K562 (cell line): ENCODE results near the gene FUNDC2. TPM values are rescaled to one million over a fixed set of nuclear protein-coding genes. Genes with fewer than 3 reads are reported as not detected.

Experiments used
- ATAC-seq: fragments of 200-7000 bp; cut with Tn5 transposase; 3 replicates; pipeline ENCODE4 v1.9.1; 2020; ENCODE audit warnings: moderate library complexity
- BruUV-seq: library from RNA; stranded (reverse); fragments of 400-500 nt; replicated peaks from 2 replicates; lab custom pipeline; 2021; lab: Mats Ljungman, UMichigan
- CTCF ChIA-PET: fragments of 300-600 bp; formaldehyde crosslinking; extraction: SDS; loops from one replicate; lab custom pipeline; 2021; ENCODE audit warnings: low intra/inter-chr PET ratio; lab: Yijun Ruan, JAX
- POLR2A ChIA-PET: fragments of 300-600, 350-650 bp; sonication (Branson Sonifier 250); formaldehyde crosslinking; extraction: SDS; loops from one replicate; lab custom pipeline; 2021; ENCODE audit warnings: antibody characterized with exemption, inconsistent platforms; lab: Yijun Ruan, JAX
- DNase-seq, 4 experiments: peaks; one replicate each; pipeline versions ENCODE4 v3.0.0 to v3.0.0-alpha.2; 2011 to 2018; ENCODE audit warnings: low spot score in 3 of 4, mixed read lengths in 3 of 4; ENCODE audit errors: extremely low read depth in 1 of 4
- FAIRE-seq: peaks from 2 replicates; lab custom pipeline; 2011; peaks lifted over from hg19 to GRCh38; lab: Jason Lieb, UNC
- H2AFZ ChIP-seq: 2 replicates; pipeline ENCODE4 v1.6.0; 2011; ENCODE audit warnings: low read depth, low read length, control low read depth, inconsistent platforms
- H3K27ac ChIP-seq: fragments of 200-600 bp; 3 replicates; pipeline ENCODE4 v1.8.0; 2011; ENCODE audit warnings: low read depth, mild to moderate bottlenecking, control low read depth, inconsistent platforms, low read length, moderate library complexity, mixed read lengths; ENCODE audit errors: extremely low read depth
- H3K27me3 ChIP-seq, 2 experiments: fragments of 300-600 bp in 1 of 2; 2 replicates in 1 of 2; 3 replicates in 1 of 2; pipeline versions ENCODE4 v1.6.0 to v1.8.0; 2011; ENCODE audit warnings: inconsistent platforms in 2 of 2, low read length in 2 of 2, mild to moderate bottlenecking in 1 of 2, mixed read lengths in 1 of 2, moderate library complexity in 1 of 2; ENCODE audit not compliant: control insufficient read depth in 2 of 2, insufficient read depth in 2 of 2
- H3K36me3 ChIP-seq: fragments of 300-600 bp; 3 replicates; pipeline ENCODE4 v1.8.0; 2011; ENCODE audit warnings: mild to moderate bottlenecking, low read length, inconsistent platforms; ENCODE audit not compliant: control insufficient read depth, insufficient read depth
- H3K4me1 ChIP-seq, 2 experiments: fragments of 200-600 bp in 1 of 2; replicated peaks in 1 of 2; 2 replicates in 1 of 2; 3 replicates in 1 of 2; pipeline versions ENCODE4 v1.5.1 to v1.8.0; 2011; ENCODE audit warnings: inconsistent platforms in 2 of 2, low read length in 2 of 2, mild to moderate bottlenecking in 1 of 2, mixed read lengths in 1 of 2, moderate library complexity in 1 of 2; ENCODE audit not compliant: control insufficient read depth in 2 of 2, insufficient read depth in 2 of 2
- H3K4me2 ChIP-seq: 2 replicates; pipeline ENCODE4 v1.6.1; 2011; ENCODE audit warnings: low read length, control low read depth, inconsistent platforms, mixed read lengths; ENCODE audit not compliant: insufficient read depth
- H3K4me3 ChIP-seq: fragments of 200-600 bp; sonication (generic), shearing (Covaris generic); 2 replicates; pipeline ENCODE4 v1.5.1; 2016; ENCODE audit warnings: control low read depth, inconsistent platforms
- H3K79me2 ChIP-seq: fragments of 200-600 bp; 3 replicates; pipeline ENCODE4 v1.8.0; 2011; ENCODE audit warnings: low read length, inconsistent platforms; ENCODE audit not compliant: control insufficient read depth, insufficient read depth
- H3K9ac ChIP-seq, 2 experiments: 2 replicates each; pipeline versions ENCODE4 v1.6.0 to v1.6.1; 2011; ENCODE audit warnings: low read depth in 2 of 2, low read length in 2 of 2, control low read depth in 1 of 2, inconsistent platforms in 1 of 2, mild to moderate bottlenecking in 1 of 2, mixed read lengths in 1 of 2; ENCODE audit not compliant: insufficient read depth in 1 of 2
- H3K9me1 ChIP-seq: one replicate; pipeline ENCODE4 v1.6.0; 2011; ENCODE audit warnings: inconsistent platforms, mild to moderate bottlenecking, low read length, moderate library complexity; ENCODE audit not compliant: control insufficient read depth, insufficient read depth
- H3K9me3 ChIP-seq: replicated peaks from 2 replicates; pipeline ENCODE4 v1.5.1; 2011; ENCODE audit warnings: low read depth, low read length, inconsistent platforms; ENCODE audit not compliant: control insufficient read depth, insufficient read depth
- H4K20me1 ChIP-seq: replicated peaks from 2 replicates; pipeline ENCODE4 v1.6.1; 2011; ENCODE audit warnings: low read length, inconsistent platforms, mixed read lengths; ENCODE audit not compliant: control insufficient read depth, insufficient read depth
- ARHGAP35 ChIP-seq: fragments of 450-650 bp; IDR thresholded peaks from 2 replicates; pipeline ENCODE4 v1.6.1; 2018; ENCODE audit not compliant: partially characterized antibody
- DACH1 ChIP-seq: fragments of 450-650 bp; IDR thresholded peaks from 2 replicates; pipeline ENCODE4 v1.6.1; 2018; ENCODE audit not compliant: partially characterized antibody
- FOXP1 ChIP-seq: sonication (generic); formaldehyde crosslinking; IDR thresholded peaks from 2 replicates; pipeline ENCODE4 v1.8.0; 2022; ENCODE audit warnings: mild to moderate bottlenecking, missing genetic modification reagents
- HSF4 ChIP-seq: fragments of 250-450 bp; sonication (Bioruptor Pico); IDR thresholded peaks from 2 replicates; pipeline ENCODE4 v2.1.2; 2022; ENCODE audit warnings: mild to moderate bottlenecking, moderate library complexity, borderline replicate concordance
- KAT8 ChIP-seq: fragments of 450-650 bp; IDR thresholded peaks from 2 replicates; pipeline ENCODE4 v1.6.1; 2016; ENCODE audit warnings: low read depth, mild to moderate bottlenecking
- MCM3 ChIP-seq: fragments of 450-650 bp; IDR thresholded peaks from 2 replicates; pipeline ENCODE4 v1.6.1; 2016
- NFXL1 ChIP-seq: fragments of 450-650 bp; formaldehyde crosslinking; IDR thresholded peaks from 2 replicates; pipeline ENCODE4 v1.4.0; 2021; ENCODE audit warnings: mild to moderate bottlenecking
- RBBP5 ChIP-seq: fragments of 200-600 bp; sonication (generic); IDR thresholded peaks from 2 replicates; pipeline ENCODE4 v1.6.1; 2012; ENCODE audit warnings: borderline replicate concordance, mild to moderate bottlenecking, low read length, control low read depth, inconsistent platforms; ENCODE audit not compliant: insufficient read depth, poor library complexity, severe bottlenecking
- SAP30 ChIP-seq: fragments of 200-600 bp; sonication (generic); IDR thresholded peaks from 2 replicates; pipeline ENCODE4 v1.6.1; 2012; ENCODE audit warnings: borderline replicate concordance, low read depth, mild to moderate bottlenecking, moderate library complexity, low read length, control low read depth, inconsistent platforms; ENCODE audit not compliant: insufficient read depth, poor library complexity, severe bottlenecking
- XRCC3 ChIP-seq: fragments of 450-650 bp; IDR thresholded peaks from 2 replicates; pipeline ENCODE4 v1.6.1; 2017; ENCODE audit warnings: mild to moderate bottlenecking, moderate library complexity
- ZNF354B ChIP-seq: fragments of 250-450 bp; sonication (Bioruptor Pico); IDR thresholded peaks from 2 replicates; pipeline ENCODE4 v1.4.0; 2020
- ZNF586 ChIP-seq: fragments of 450-650 bp; formaldehyde crosslinking; conservative IDR thresholded peaks from 2 replicates; pipeline ENCODE4 v1.4.0; 2020; ENCODE audit warnings: mild to moderate bottlenecking, moderate library complexity
- in situ Hi-C: fragments of 300-500 bp; cut with MboI; formaldehyde crosslinking; loops from 4 replicates; pipeline ENCODE4 v1.15.0; 2018; ENCODE audit warnings: inconsistent platforms, mixed read lengths
- intact Hi-C: fragments of 100-400 bp; cut with micrococcal nuclease; formaldehyde crosslinking; loops from 2 replicates; pipeline ENCODE4 v1.14.2; 2022
- polyA plus RNA-seq, 8 experiments: library from polyadenylated mRNA; depleted of rRNA in 4 of 8; stranded (reverse) in 5 of 8; unstranded in 3 of 8; fragments of >200 nt; fragmentation: Nextera tagmentation in 2 of 8; fragmentation: Illumina TruSeq in 1 of 8; extraction: Ambion mirVana in 2 of 8; extraction: Trizol in 1 of 8; gene quantifications; 2 replicates each; pipeline versions ENCODE4 v1.2.1 to v1.2.3, GENCODE V29; 2011 to 2014; ENCODE audit warnings: inconsistent platforms in 1 of 8, missing spikeins in 1 of 8
- total RNA-seq, 7 experiments: library from RNA; depleted of rRNA in 6 of 7; stranded (reverse); fragments of >200 nt in 6 of 7; fragmentation: Illumina TruSeq in 2 of 7; extraction: Trizol in 2 of 7; gene quantifications; 2 replicates each; pipeline versions ENCODE4 v1.2.1 to v1.2.3, GENCODE V29; 2011 to 2021; ENCODE audit warnings: low replicate concordance in 1 of 7
- TF ChIP-seq, protein P1 (sequence below): fragments of 250-450 bp; sonication (Bioruptor Pico); IDR thresholded peaks from 2 replicates; pipeline ENCODE4 v1.8.0; 2021; ENCODE audit warnings: moderate library complexity, mild to moderate bottlenecking, inconsistent platforms
- TF ChIP-seq, protein P2 (sequence below): sonication (generic); formaldehyde crosslinking; IDR thresholded peaks from 2 replicates; pipeline ENCODE4 v1.8.0; 2022; ENCODE audit warnings: mild to moderate bottlenecking, low read depth, missing genetic modification reagents
- TF ChIP-seq, protein P3 (sequence below): fragments of 450-650 bp; formaldehyde crosslinking; IDR thresholded peaks from 2 replicates; pipeline ENCODE4 v1.4.0; 2020; ENCODE audit warnings: mild to moderate bottlenecking, moderate library complexity
- TF ChIP-seq, protein P4 (sequence below), 2 experiments: fragments of 450-650 bp in 1 of 2; sonication (generic) in 1 of 2; formaldehyde crosslinking in 1 of 2; IDR thresholded peaks in 1 of 2; conservative IDR thresholded peaks in 1 of 2; 2 replicates each; pipeline versions ENCODE4 v1.6.1 to v1.8.1; 2016 to 2023; ENCODE audit warnings: mild to moderate bottlenecking in 2 of 2, moderate library complexity in 2 of 2, inconsistent platforms in 1 of 2, missing genetic modification reagents in 1 of 2
- TF ChIP-seq, protein P5 (sequence below): IDR thresholded peaks from 2 replicates; pipeline ENCODE4 v1.6.1; 2014; ENCODE audit warnings: antibody characterized with exemption

The FUNDC2 gene
- total and polyA plus RNA-seq, 9 of the 15 experiments (the other 6 are each of a cell fraction or from before 2014, with no cell fraction given), result 50.6 to 235 (median 123) TPM

DNA sequence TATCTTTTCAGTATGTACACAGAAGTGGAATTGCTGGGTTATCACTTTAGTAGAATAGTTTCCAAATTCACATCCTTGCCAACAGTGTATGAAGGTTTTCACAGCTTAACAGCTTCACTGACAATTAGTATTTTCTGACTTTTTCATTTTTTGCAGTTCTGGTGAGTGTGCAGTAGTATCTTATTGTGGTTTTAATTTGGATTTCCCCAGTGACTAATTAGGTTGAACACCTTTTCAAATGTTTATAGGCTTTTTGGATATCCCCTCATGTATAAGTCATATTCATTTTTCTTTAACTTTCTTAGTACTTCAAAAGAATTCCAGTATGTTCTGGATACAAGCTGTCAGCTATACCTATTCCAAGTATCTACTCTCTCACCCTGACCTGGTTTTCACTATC lies 81.8 kb downstream of the FUNDC2 start:
- POLR2A ChIA-PET, result no interaction called here
- in situ Hi-C loops, result no loop called here
- TF ChIP-seq MCM3 (no peak), RBBP5 (no peak), HSF4 (CRISPR knock-in tag) (no peak), ZNF354B (CRISPR knock-in tag) (no peak), DACH1 (no peak), NFXL1 (CRISPR knock-in tag) (no peak), FOXP1 (CRISPR knock-in tag) (no peak), XRCC3 (no peak), ZNF586 (CRISPR knock-in tag) (no peak), ARHGAP35 (no peak), SAP30 (no peak), KAT8 (no peak)
- TF ChIP-seq, protein P1, sequence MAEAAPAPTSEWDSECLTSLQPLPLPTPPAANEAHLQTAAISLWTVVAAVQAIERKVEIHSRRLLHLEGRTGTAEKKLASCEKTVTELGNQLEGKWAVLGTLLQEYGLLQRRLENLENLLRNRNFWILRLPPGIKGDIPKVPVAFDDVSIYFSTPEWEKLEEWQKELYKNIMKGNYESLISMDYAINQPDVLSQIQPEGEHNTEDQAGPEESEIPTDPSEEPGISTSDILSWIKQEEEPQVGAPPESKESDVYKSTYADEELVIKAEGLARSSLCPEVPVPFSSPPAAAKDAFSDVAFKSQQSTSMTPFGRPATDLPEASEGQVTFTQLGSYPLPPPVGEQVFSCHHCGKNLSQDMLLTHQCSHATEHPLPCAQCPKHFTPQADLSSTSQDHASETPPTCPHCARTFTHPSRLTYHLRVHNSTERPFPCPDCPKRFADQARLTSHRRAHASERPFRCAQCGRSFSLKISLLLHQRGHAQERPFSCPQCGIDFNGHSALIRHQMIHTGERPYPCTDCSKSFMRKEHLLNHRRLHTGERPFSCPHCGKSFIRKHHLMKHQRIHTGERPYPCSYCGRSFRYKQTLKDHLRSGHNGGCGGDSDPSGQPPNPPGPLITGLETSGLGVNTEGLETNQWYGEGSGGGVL, result no peak
- TF ChIP-seq, protein P2, sequence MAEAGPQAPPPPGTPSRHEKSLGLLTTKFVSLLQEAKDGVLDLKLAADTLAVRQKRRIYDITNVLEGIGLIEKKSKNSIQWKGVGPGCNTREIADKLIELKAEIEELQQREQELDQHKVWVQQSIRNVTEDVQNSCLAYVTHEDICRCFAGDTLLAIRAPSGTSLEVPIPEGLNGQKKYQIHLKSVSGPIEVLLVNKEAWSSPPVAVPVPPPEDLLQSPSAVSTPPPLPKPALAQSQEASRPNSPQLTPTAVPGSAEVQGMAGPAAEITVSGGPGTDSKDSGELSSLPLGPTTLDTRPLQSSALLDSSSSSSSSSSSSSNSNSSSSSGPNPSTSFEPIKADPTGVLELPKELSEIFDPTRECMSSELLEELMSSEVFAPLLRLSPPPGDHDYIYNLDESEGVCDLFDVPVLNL, result no peak
- TF ChIP-seq, protein P3, sequence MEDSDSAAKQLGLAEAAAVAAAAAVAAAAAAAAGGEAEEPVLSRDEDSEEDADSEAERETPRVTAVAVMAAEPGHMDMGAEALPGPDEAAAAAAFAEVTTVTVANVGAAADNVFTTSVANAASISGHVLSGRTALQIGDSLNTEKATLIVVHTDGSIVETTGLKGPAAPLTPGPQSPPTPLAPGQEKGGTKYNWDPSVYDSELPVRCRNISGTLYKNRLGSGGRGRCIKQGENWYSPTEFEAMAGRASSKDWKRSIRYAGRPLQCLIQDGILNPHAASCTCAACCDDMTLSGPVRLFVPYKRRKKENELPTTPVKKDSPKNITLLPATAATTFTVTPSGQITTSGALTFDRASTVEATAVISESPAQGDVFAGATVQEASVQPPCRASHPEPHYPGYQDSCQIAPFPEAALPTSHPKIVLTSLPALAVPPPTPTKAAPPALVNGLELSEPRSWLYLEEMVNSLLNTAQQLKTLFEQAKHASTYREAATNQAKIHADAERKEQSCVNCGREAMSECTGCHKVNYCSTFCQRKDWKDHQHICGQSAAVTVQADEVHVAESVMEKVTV (CRISPR knock-in tag), result no peak
- TF ChIP-seq, protein P4, sequence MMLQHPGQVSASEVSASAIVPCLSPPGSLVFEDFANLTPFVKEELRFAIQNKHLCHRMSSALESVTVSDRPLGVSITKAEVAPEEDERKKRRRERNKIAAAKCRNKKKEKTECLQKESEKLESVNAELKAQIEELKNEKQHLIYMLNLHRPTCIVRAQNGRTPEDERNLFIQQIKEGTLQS (IDR thresholded peaks at IDR 0.05), result no peak
- TF ChIP-seq, protein P4 (CRISPR knock-in tag; conservative IDR thresholded peaks at IDR 0.05), result no peak
- TF ChIP-seq, protein P5, sequence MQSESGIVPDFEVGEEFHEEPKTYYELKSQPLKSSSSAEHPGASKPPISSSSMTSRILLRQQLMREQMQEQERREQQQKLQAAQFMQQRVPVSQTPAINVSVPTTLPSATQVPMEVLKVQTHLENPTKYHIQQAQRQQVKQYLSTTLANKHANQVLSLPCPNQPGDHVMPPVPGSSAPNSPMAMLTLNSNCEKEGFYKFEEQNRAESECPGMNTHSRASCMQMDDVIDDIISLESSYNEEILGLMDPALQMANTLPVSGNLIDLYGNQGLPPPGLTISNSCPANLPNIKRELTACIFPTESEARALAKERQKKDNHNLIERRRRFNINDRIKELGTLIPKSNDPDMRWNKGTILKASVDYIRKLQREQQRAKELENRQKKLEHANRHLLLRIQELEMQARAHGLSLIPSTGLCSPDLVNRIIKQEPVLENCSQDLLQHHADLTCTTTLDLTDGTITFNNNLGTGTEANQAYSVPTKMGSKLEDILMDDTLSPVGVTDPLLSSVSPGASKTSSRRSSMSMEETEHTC, result no peak

More for the DNA sequence above, 81.8 kb downstream of the FUNDC2 start:
- Histone ChIP-seq H3K27ac (no peak overlapping the region), H3K4me3 (no peak overlapping the region), H3K79me2 (no peaks in the 10 kb centered on the region), H3K9ac (no peak overlapping the region), H3K27me3 (no peaks in the 10 kb centered on the region), H3K4me1 (no peaks in the 10 kb centered on the region), H3K36me3 (peaks cover 18% of the 10 kb centered on the region; the same call in 2 of the 3 replicates), H3K4me2 (no peak overlapping the region), H3K9me1 (no peaks in the 10 kb centered on the region), H4K20me1 (no peaks in the 10 kb centered on the region), H3K9me3 (no peaks in the 10 kb centered on the region), H2AFZ (no peak overlapping the region)
- CTCF ChIA-PET, result no interaction called here
- intact Hi-C loops, result no loop called here
- ATAC-seq, result no peak
- BruUV-seq, result no TSS peak
- DNase-seq, result no peak
- no peak for FAIRE-seq
